Measurements from ENCODE around the gene LTO1.

- TF ChIP-seq, protein P1, sequence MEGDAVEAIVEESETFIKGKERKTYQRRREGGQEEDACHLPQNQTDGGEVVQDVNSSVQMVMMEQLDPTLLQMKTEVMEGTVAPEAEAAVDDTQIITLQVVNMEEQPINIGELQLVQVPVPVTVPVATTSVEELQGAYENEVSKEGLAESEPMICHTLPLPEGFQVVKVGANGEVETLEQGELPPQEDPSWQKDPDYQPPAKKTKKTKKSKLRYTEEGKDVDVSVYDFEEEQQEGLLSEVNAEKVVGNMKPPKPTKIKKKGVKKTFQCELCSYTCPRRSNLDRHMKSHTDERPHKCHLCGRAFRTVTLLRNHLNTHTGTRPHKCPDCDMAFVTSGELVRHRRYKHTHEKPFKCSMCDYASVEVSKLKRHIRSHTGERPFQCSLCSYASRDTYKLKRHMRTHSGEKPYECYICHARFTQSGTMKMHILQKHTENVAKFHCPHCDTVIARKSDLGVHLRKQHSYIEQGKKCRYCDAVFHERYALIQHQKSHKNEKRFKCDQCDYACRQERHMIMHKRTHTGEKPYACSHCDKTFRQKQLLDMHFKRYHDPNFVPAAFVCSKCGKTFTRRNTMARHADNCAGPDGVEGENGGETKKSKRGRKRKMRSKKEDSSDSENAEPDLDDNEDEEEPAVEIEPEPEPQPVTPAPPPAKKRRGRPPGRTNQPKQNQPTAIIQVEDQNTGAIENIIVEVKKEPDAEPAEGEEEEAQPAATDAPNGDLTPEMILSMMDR (conservative IDR thresholded peaks at IDR 0.05 in 1 of 2, IDR thresholded peaks at IDR 0.05 in 1 of 2; ENCODE audit: extremely low read depth in 1 of 2, insufficient read depth in 1 of 2, low read depth in 1 of 2, low read length in 2 of 2) = no peak
- TF ChIP-seq EZH2 (IDR thresholded peaks at IDR 0.05; ENCODE audit: borderline replicate concordance, low read length) = no peak
Observed at GRCh38 chr11:69640260-69640994, 34.7 kb downstream of the LTO1 start.

Measured in mammary epithelial cell (primary cell).